LoVo (cell line): ENCODE measurements around the gene CCDC198.
A peak's percentile ranks its signal among the peaks of the same experiment; 100 is the strongest.

Source experiments
- DNase-seq: peaks from one replicate; pipeline ENCODE4 v3.0.0-alpha.2; 2016; ENCODE audit warnings: low spot score

Gene CCDC198, protein sequence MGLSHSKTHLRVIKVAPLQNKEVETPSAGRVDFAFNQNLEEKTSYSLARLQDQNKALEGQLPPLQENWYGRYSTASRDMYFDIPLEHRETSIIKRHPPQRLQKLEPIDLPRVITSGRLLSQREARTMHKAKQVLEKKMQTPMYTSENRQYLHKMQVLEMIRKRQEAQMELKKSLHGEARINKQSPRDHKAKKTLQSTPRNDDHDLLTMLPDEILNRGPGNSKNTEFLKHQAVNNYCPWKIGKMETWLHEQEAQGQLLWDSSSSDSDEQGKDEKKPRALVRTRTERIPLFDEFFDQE

DNA sequence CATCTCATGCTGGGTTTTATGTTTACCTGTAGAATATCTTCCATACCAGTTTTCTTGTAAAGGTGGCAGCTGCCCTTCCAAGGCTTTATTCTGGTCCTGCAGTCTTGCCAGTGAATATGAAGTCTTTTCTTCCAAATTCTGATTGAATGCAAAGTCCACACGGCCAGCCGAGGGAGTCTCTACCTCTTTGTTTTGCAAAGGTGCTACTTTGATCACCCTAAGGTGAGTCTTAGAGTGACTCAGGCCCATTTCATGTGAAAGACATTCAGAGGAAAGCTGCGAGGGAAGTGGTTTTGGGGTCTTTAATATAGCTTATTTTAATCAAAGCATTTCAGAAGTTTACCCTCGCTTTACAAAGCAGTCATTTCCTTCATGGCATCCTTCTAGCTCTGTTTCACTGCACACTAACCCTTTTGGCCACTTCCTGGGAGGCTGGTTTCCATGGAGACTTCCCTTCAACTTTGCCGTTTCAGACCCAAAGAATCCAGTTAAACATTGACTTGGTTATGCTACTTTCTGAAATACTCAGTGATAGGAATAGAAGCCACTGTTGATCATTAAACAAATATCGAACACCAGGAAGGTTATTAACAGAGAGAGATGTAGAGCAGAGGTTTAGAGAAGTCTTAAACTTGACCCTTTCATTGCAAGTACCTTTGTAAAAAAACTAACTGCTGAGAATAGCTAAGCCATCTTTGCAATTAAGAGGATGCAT is at the start of gene CCDC198:
Gene CCDC198, minus strand, starts transcription at position 391 of the 715 bp plus-strand sequence. Its CDS starts 142 bp downstream, at position 249.
- no peak for DNase-seq

DNA sequence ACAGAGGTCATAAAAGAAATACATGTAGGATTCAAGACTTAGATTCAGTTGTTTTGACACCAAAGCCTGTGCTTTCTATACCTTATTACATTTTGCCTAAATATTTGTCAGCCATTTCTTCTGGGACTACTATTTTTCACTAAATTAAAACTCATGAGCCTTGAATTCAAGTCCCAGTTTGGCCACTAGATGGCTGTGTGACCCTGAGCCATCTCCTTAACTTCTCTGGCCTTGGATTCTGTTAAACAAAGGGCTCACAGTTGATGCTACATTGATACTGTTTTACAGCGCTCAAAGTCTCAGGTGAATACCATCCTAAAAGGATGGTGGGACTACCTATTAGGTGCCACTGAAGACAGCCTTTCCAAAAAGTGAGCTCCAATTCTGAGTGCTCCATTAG is 39.6 kb upstream of the CCDC198 start:
- peak; percentile 22 for DNase-seq

DNA sequence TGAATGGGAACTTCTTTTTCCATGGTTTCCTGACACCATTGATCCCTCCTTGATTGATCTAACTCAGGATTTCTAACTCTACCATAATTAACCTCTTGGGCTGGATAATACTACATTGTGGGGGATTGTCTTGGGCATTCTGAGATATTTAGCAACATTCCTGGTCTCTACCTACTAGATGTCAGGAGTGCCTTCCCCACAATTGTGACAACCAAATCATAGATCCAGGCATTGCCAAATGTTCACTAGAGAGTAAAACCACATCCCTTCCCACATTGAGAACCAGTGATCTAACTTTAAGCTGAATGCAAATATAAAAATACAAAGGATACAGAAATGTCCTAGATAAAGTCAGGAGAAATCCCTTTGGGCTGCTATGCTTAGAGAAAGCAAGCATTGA is 36.9 kb upstream of the CCDC198 start:
- no peak for DNase-seq

DNA sequence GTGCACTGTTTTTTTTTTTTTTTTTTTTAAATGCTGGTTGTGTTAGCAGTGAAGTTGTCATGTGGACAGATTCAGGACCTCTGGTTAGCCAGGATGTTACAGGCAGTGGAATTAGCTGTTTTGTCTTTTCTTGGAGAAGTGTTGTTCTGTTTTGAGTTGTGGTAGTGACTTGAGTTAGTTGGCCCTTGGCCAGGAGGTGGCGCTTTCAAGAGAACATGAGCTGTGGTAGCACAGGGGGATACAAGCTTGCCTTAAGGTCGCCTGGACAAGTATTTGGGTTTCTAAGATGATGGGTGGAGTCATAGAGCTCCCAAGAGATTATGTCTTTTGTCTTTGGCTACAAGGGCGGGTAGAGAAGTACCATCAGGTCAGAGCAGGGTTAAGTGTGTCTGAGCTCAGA is 33.3 kb upstream of the CCDC198 start:
- DNase-seq, result no peak

DNA sequence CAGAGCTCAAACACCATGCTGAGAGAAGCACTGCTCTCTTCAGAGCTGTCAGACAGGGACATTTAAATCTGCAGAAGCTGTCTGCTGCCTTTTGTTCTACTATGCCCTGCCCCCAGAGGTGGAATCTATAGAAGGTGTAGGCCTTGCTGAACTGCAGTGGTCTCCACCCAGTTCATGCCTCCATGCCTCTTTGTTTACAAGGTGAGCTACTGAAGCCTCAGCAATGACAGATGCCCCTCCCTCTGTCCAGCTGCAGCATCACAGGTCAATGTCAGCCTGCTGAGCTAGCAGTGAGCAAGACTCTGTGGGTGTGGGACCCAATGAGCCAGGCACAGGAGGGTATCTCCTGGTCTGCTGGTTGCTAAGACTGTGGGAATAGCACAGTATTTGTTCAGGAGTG is 25.4 kb upstream of the CCDC198 start:
- no peak for DNase-seq

DNA sequence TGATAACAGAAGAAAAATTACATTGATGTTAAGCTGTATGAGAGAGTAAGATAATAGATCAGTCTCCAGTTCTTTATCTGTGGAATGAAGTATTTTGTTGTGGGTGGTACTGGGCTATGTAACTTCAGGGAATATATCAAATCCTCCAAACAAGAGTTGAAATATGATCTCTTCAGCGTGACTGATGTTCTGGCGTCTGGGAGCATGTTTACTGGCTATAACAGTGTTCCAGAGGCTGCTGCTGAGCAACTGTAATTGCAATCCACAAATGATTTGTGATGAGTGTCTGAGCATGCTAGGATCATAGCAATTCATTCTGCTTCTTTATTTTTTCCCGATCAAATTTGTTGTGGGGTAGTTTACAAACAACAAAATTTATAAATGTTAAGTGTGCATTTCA is 18.6 kb upstream of the CCDC198 start:
- no peak for DNase-seq

DNA sequence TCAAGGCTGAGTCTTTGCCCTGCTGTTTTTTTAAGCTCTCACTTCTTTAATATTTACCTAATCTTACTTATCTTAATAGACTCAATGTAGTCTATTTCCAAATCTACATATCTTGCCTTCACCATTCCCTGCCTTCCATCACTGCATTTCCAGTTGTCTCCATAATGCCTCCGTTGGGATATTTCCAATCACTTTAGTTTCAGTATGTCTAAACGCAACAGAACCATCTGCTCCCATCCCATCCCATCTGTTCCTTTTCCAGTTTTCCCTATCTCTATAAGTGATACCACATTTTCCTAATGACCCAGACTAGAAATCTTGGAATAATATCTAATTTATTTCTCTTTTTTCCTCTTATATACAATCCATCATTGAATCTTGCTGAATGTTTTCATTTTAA is 15.1 kb upstream of the CCDC198 start:
- DNase-seq, result no peak

DNA sequence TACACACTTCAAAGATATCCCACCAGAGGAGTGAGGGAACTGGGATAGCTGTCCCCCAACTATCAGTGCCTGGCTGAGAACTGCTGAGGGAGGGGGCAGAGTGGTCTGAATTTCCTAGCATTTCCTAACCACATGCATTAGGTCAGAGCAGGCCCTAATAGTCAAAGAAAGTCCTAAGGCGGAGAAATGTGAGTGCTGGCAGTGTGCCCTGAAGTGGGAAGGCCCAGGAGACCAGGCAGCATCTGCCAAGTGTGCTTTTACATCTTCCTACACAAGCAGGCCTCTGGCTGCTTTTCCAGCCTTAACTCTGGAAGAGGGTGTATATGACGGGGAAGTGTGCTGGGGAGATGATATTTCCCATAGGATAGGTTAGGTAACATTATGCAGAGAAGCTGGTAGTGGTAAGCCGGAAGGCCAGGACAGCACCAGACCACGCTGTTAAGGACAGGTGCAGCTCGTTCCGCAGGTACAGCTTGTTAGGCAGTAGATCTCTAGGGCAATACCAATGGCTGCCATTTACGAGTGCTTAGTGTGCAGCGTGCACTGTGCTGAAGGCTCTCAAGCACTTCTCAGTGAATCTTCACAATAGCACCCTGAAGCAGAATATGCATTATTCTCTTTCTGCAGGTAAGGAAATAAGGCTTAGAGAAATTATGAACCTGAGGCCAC is 9.1 kb upstream of the CCDC198 start:
- DNase-seq, result no peak

DNA sequence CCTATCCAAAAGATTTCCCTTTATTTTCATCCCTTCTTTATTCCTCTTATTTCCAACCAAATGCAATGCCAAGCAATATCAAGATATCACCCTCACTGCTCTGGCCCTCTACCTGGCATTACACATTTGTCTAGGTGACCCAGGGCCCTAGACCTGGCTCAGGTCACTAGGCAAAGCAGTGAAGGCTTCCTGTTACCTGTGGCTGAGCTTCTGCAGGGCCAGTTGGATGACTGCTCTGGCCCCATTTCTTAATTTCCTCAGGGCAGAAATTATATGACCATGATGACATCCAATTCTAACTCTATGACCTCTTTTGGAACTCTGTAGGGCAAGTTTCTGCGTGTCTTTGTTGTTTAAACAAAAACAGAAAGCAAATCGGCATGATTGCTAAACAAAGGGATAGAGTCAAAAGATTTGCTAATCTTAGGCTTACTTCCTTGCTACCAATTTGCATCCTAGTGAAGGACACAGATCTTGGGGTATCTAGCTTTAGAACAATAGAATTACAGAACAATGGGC is 7.4 kb upstream of the CCDC198 start:
- no peak for DNase-seq

DNA sequence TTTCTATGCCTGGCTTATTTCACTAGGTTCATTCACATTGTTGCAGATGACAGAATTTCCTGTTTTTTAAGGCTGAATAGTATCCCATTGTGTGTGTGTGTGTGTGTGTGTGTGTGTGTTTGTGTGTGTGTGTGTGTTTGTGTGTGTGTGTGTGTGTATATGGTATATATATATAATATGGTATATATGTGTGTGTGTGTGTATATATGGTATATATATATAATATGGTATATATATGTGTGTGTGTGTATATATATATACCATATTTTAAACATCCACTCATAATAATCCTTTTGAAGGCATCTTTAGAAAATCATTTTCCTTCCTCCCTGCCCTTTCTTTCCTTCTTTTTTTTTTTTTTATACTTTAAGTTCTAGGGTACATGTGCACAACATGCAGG is 5.0 kb upstream of the CCDC198 start:
- DNase-seq, result no peak

DNA sequence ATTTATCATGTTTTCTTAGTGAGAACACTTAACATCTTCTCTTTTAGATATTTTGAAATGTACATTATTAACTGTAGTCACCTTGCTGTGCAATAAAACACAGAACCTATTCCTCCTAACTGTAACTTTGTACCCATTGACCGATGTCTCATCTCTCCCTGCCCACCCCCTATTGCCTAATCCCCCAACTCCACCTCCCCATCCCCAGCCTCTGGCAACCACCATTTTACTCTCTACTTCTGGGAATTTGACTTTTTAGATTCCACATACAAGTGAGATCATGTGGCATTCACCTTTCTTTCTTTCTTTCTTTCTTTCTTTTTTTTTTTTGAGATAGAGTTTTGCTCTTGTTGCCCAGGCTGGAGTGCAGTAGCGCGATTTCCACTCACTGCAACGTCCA is 4.4 kb upstream of the CCDC198 start:
- DNase-seq, result no peak

DNA sequence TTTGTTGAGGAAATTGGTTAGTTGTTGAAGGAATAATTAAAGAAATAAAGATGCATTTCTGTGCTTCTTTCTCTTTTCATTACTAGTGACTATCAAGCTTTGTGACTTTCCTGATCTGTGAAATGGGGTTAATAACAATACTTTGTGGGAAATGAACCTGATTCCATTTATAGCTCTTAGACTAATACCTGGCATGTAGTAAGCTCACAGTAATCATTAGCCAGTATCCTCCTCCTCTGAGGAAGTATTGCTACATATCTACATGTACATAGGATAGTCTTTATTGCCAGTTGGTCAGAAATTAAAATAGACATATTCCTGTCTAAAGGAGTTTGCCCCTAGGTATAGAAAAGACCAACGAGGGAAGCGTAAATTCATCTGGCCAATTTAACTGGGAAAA is 1.8 kb upstream of the CCDC198 start:
- DNase-seq, result no peak

DNA sequence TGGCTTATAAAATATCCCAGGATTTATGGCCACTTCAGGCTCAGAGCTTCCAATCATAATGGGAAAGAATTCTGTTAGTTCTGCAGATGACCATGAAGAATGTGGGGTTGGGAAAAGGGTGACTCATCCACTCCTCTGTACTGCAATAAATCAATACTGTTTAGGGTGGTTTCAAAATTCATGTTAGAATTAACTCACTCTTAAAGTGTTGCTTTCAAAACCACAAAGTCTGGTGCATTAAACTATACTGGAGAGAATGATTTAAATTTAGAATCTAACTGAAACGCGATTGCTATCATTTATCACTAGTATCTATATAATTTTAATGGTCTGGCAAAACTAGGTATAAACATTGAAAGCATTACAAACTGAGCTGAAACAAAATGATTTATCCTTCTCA is 798 bp downstream of the CCDC198 start:
- DNase-seq, result peak; percentile 50

DNA sequence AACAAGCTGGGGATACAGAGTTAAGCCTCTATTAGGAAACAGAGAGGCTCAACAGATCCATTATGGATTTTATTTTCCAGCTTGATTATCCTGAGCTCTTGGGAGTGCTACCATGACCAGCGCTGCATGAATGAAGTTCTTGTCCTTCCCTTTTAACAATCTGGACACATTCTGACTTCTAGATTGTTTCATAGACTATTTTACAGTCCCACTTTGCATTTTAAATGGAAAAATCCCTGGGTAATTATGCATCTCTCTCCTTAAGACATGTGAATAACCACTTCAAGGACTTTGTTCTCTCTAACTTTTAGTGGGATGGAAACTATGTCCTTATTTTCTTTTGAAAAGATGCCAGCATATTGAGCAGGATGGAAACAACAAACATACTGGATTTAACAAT is 2.0 kb downstream of the CCDC198 start:
- DNase-seq, result no peak

DNA sequence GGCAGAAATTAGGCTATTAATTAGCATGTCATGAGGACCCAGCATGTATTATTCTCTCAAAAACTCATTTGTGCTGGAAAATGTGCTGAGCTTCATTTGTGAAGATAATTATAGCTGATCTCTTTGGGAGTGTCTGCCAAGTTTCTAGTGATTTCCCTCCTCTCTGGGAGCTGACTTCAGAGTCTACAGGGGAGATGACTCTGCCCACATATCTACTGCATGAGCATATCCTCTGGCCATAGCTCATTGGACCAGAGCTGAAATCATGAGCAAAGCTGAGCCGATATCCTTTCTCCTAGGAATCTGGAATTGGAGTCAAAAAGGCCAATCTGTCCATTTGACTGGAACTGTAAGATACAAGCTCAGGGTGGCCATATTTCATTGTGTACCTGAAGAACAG is 5.9 kb downstream of the CCDC198 start:
- DNase-seq, result no peak

DNA sequence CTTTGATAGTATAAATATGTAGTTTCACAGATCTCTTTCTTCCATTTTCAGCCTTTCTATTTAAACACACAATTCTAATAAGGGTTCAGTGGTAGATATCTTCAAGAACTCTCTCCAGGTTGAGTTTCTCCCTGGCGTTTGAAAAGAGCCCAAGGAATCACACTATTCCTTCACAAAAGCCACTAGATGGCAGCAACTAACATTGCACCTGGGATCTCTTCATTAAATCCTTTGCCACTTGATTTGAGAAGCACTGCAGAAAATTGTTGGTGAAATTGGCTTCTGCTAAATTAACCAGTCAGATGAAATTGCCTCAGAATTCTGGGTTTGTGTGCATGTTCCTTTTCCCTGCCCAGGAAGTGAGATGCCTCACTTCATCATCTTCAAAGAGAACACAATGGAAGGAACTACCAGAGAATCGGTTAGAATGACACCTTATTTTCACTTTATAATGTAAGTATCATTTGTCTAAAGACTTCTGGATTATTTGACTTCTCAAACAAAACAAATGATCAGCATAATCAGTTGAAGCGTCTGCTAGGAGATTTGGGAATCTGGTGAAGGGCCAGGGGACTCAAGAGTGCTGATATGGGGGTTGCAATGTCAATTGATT is 6.8 kb downstream of the CCDC198 start:
- DNase-seq, result peak; percentile 48

DNA sequence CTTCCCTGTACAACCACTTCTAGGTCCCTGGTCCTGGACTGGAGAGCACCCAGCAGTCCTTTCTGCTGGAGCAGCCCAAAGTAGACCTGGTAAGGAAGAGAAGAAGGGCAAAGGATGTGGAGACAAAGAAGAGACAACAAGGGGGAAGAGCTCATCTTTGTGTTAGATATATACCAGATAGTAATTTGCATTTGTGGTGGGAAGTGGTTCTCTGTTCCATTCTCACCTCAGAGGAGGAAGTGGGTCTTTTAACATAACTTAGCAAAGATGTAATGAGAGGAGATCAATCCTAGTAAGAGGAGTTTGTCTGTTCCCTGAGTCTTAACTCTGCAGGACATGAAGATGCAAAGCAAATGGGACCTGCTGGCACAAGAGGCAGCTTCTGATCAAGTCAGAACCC is 8.0 kb downstream of the CCDC198 start:
- no peak for DNase-seq

DNA sequence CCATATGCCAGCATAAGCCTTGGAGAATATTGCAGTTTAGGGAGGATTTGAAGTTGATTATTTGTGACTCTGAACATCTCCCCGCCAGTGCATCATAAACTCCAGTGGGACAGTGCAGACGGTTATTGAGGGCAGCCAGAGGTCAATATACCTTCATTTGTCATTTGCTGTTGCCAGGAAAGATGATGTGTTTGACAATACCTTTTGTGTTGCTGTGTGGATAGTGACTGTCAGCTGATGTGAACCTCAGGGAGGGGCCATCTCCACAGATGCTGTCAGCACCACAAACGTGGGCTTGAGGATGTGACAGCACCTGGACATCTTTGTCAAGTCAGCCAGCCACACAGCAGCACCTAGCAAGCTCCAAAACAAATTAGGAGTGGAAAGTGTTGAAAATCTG is 11.5 kb downstream of the CCDC198 start:
- DNase-seq, result no peak

DNA sequence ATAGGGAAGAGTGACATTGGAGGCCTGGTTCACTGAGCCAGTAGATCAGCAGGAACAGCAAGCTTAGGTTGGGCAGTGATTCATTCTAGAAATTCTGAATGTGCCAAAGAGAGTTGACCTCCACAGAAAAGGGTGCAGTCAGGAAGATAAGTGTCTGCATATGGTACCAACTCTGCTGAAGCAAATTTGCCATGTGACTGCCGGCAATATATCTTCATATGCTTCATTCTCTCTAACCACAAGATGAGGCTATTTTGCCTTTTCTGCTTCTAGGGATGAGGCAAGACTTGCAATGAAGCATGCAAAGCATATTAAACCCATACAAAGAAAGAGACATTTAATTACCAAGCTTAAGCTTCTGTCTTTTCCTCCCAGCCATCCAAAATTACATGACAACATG is 13.6 kb downstream of the CCDC198 start:
- DNase-seq, result no peak

DNA sequence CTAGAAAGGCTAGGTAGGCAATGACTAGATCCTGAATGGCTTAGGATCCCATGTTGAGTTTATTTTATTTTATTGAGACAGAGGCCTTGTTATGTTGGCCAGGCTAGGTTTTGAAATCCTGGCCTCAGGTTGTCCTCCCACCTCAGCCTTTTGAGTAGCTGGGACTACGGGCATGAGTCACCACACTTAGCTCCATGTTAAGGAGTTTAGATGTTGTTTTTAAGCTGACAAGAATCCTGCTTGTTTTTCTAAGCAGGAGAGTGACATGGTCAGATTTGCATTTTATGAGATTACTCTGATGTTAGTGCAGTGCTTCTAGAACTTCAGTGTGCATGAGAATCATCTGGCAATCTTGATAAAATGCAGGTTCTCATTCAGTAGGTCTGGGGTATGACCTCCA is 14.5 kb downstream of the CCDC198 start:
- no peak for DNase-seq

DNA sequence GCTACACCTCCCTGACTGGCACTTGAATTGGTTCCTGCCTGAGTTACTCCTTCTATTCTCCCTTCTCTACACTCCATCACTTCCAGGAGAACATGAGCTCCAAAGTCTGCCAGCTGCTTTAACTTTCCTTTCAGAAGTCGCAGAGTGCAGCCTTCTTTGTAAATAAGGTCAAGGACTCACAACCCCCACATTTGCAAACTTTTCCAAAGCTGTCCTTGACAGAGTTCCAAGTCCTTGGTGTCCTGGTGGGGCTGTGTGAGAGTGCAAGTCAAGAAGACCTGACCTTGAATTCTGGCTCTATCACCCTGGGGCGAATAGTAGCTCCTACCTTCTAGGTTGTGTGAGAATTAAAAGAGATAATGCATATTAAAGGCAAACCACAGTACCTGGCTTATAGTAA is 15.6 kb downstream of the CCDC198 start:
- no peak for DNase-seq

DNA sequence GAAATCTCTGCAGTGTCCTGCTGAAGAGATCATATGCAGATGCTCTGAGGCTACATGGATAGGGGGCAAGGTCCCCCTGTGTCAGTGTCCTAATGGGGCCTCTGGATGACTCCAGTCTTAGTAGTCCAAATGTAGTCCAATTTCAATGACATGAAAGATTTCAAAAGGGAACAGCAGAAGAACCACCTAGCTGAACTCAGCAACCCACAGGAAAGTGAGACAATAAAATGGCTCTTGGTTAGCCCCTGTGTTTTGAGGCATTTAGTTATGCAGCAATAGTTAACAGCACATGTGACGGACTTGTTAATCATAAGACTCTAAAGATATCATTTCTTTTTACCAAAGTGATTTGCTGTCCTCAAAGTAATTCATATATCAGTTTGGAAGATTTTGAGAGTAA is 22.7 kb downstream of the CCDC198 start:
- DNase-seq, result no peak
